NCI-H510A treated with DMSO at 0.1 percent for 48 hours (cell line): ENCODE results near the gene UBE2S.

ENCODE experiments used
- DNase-seq: peaks from one replicate; lab custom pipeline; 2025; lab: John Stamatoyannopoulos, UW

UBE2S gene

DNA sequence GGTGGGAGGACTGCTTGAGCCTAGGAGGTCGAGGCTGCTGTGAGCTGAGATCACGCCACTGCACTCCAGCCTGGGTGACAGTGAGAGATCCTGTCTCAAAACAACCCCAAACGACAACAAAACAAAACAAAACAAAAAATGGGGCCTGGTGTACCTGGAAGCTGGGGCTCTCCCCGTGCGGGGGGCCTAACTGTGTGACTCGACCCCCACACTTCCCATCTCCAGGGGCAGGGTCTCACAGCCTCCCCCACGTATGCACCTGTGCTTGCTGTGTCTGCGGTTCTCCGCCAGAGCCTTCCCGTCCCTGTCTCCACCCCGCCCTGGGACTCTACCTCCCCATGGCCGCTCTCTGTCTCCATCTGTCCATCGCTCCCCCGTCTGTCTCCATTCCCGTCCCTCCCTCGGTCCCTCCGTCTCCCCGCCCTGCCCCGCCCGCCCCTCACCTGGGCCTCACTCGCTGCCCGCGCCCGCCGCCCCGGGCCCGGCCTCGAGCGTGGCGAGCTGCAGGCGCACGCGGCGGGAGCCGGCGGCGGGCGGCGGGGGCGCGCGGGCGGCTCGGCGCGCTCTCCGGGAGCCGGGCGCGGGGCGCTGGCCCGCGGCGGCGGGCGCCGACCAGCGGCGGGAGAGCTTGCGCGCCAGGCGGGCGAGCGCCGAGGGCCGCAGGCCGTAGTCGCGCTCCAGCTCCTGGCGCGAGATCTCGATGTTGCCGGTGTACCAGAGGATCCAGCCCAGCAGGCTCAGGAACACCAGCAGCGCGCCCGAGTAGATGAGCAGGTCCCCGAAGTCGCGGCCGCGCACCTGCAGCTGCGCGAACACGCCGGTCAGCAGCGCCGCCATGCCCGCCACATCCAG lies 24.1 kb downstream of the UBE2S start:
- peak; percentile 54 for DNase-seq

DNA sequence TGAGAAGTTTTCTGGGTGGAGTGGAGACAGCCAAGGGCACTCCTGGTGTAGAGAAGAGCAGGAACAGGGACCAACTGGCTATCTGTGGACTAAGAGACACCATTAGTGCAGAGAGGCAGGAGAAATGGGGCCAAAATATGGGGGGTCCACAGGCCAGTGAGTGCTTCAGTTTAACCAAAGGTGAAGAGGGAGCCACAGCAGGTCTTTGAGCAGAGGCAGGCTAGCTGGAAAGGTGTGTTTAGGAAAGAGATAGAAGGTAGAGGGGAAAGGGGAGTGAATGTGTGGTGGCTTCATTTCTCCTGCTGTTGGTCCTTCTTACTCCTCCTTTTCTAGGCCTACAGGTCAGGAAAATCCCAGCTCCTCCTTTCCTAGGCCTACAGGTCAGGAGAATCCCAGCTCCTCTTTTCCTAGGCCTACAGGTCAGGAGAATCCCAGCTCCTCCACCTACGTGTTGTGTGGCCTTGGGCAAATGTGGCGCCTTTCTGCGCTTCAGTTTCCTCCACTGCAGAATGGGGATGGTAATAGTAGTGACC lies 25.0 kb downstream of the UBE2S start:
- DNase-seq = no peak

DNA sequence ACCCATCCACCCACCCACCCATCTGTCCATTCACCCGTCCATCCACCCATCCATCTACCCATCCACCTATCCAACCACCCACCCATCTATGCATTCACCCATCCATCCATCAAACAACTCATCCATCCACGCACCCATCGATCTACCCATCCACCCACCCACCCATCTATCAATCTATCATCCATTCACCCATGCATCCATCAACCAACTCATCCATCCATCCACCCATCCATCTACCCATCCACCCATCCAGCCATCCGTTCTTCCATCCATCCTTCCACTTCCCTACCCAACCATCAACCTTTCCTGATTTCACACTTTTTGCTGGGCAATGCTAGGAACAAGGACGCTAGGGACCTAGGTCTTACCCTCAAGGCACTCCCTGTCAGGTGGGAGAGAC lies 25.6 kb downstream of the UBE2S start:
- DNase-seq = no peak

DNA sequence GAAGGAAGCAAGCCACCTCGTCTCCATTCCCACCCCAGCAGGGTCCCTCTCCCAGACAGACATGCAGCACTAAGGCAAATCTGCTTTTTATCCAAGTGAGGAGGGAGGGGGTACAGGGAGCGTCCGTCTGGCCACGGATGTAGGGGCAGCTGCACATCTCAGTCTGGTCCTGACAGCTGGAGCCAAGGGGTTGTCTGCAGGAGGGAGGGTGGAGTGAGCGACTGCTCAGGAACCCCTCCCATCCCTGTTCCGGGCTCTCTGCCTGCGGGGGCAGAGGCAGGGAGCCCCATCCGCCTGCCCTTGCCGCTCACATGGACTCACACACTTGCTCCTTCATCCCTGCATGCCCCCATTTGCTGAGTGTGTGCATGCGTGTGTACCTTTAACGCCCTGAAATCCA lies 28.4 kb downstream of the UBE2S start:
- DNase-seq = no peak

DNA sequence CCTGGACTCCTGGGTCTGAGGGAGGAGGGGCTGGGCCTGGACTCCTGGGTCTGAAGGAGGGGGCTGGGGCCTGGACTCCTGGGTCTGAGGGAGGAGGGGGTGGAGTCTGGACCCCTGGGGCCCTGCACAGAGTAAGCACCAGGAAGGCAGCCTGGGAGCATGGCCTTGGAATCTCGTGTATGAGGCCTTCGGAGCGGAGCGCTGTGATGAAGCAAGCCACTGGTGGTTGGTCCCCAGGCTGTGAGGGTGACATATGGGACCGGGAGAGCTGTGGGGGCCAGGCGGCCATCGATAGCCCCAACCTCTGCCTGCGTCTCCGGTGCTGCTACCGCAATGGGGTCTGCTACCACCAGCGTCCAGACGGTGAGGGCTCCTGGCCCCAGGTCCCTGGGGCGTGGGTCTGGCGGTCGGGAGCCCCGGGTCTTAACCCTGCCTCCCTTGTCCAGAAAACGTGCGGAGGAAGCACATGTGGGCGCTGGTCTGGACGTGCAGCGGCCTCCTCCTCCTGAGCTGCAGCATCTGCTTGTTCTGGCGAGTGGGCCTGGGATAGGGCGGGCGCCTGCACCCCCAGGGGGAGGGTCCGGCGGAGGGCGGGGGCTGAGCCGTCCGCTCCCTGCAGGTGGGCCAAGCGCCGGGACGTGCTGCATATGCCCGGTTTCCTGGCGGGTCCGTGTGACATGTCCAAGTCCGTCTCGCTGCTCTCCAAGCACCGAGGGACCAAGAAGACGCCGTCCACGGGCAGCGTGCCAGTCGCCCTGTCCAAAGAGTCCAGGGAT lies 30.0 kb downstream of the UBE2S start:
- DNase-seq = no peak

DNA sequence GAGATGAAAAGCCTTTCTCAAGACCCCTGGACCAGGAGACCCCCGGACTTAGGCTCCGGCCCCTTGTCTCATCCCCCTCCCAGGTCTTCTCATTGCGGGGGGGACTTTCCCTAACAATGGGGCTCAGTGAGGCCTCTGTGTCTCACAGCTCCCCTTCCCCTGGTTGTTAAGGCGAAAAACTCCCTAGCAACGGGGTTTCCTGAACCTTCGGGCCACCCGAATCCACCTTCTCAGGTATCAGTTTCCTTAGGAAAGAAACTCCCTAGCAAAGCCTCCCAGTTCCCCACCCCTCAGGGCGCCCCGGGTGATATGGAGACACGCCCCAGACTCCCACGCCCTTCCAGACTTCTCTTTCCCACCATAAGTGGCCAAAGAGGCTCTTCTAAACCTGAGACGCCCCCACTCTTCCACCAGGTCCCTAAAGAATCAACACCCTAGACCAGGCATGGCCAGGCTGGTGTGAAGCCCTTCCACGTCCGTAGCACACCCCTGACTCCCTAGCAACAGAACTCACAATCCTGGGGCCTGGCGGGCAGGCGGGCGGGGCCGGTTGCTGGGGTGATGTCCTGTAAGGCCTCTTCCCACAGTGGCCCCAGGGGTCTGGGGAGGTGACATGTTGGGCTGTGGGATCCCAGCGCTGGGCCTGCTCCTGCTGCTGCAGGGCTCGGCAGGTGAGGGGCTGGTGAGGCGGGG lies 31.2 kb downstream of the UBE2S start, which contains the start of gene TMEM190:
TSS of gene TMEM190 (plus strand) at position 586 of the 693 bp plus-strand sequence. CDS start at position 614, 28 bp downstream.
- no peak for DNase-seq

DNA sequence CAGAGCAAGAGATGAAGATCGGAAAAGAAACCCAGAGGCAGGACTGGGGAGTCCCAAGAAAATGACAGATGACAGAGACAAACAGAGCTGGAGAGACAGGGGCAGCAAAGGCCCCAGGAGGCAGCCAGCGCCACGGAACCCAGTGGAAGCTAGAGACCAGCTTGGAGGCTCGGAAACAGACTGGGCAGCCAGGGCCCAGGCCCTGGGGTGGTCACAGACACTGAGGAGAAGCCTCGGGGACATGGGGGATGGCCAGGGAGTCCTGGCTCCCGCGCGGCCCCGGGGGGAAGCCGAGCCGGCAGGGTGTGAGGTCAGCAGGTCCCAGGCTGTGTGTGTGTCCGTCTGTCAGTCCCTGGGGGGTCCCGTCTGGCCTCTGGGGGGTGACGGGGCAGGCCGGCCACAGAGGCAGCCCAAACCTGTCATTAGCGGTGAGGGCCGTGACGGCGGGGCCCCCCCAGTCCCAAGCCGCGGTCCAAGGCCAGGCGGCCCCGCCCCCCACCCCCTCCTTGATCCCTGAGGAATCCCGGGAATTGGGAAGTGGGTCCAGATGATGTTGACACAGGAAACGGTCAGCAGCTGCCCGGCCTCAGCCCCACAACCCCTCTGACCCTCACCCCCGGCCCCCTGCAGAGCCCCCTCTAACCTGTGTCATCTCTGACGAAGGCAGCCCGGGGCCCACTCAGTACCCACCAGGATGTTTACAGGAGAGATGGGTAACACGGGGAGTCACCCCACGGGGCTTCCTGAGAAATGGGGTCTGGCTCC lies 33.4 kb downstream of the UBE2S start:
- no peak for DNase-seq

DNA sequence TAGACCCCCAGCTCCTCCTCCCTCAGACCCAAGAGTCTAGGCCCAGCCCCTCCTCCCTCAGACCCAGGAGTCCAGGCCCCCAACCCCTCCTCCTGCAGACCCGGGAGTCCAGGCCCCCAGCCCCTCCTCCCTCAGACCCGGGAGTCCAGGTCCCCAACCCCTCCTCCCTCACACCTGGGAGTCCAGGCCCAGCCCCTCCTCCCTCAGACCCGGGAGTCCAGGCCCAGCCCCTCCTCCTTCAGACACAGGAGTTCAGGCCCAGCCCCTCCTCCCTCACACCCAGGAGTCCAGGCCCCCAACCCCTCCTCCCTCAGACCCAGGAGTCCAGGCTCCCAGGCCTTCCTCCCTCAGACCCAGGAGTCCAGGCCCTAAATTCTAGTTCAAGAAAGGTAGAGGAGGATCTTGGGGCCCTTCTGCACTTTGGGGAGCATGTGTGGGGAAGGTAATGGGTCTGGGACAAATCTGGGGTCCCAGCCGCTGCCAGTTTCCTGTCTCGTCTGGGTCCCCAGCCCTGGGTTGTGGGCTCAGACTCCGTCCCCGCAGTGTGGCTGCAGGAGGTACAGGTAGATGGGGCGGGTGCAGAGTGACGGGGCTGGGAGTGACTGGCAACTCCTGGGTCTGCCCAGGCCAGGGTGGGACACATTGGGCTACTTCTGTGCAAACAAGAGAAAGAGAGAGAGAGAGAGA lies 34.1 kb downstream of the UBE2S start:
- no peak for DNase-seq

DNA sequence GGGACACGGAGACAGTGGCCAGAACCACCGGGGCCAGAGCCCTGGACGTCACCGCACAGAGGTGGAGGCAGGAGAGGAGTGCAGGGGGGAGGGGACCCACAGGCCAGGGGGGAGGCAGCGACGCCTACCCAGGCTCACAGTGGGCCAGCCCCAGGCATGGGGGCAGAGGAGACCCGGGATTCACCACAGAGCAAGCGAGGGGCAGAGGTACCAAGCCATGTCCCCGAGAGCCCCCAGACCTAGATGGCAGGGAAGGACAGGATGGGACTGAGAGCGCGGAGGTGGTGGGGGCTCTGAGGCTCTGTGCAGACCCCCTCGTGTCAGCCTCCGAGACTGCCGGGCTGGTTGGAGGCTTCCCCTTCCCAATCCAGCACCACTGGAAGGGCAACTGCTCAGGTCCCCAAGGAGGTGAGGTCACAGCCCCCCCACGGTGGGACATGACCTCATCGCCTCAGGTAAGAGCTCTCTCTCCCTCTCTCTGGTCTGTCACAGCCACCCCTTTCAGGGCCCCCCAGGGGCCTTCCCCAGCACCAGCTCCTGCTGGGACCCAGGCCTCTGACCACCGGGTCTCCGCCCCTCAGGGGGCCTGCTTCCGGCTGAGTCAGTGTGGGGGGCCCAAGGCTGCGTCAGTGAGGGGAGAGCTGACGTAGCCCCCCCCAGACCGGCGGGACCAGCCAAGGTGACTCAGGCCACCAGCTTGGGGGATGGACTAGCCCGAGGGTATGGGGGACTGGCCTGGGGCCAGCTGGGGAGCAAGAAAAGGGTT lies 35.1 kb downstream of the UBE2S start:
- DNase-seq = no peak

DNA sequence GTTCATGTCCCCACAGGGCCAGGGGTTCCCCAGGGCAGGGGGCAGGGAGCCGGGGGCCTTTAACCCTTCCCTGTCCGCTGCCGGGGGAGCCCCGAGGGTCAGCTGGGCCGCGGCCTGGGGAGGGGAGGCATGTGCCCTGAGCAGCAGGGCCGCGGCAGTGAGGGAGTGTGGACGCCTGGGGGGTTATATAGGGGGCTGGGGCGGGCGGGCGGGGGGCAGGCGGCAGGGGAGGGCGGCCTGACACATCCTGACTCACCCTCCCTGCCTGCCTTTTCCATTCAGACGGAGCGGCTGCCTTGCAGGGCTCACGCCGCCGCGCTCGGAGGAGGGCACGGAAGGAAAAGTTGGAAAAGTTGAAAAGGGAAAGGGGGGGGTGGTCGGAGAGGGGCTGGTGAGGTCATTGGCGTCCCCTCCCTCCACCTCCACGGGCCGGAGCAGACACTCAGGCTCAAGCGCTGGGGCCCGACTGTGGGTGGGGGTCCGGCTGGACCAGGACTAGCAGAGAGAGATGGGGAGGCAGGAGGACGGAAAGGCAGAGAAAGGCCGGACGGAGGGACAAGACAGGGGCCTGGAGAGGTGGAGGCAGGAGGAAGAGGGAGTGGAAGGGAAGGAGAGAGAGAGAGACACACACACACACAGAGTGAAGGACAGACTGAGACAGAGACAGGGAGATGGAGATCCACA lies 37.1 kb downstream of the UBE2S start, which contains the start of gene IL11:
TSS of gene IL11 (minus strand) at position 159 of the 684 bp plus-strand sequence. CDS start at position 6, 153 bp downstream.
- no peak for DNase-seq

DNA sequence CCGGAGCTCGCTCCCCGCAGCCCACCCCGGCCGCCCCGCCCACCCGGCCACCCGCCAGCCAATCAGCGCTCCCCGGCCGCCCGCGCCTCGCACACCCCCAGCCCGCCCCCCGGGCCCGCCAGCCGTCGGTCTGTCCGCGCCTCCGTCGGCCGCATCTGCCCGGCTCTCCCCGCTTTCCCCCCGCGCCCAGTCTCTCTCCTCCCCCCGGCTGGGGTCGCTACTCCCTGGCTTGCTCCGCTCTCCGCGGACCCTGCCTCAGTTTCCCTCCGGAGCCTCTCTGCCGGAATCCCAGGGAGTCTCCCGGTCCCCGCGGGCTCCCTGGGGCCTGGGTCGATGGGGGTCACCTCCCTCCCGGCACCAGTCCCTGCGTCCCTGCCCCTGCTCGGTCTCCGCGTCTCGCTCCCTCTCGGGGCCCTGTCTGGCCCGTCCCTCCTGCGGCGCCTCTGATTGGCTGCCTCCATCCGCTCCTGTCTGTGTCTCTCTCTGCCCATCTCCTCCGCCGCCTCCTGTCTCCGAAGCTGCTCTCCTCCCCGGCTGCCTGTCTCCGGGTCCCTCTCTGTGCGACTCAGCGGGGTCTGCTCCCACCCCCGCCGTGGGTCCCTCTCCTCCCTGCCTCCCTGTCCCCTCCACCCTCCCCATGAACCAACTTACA lies 37.8 kb downstream of the UBE2S start:
- DNase-seq = peak; percentile 30

DNA sequence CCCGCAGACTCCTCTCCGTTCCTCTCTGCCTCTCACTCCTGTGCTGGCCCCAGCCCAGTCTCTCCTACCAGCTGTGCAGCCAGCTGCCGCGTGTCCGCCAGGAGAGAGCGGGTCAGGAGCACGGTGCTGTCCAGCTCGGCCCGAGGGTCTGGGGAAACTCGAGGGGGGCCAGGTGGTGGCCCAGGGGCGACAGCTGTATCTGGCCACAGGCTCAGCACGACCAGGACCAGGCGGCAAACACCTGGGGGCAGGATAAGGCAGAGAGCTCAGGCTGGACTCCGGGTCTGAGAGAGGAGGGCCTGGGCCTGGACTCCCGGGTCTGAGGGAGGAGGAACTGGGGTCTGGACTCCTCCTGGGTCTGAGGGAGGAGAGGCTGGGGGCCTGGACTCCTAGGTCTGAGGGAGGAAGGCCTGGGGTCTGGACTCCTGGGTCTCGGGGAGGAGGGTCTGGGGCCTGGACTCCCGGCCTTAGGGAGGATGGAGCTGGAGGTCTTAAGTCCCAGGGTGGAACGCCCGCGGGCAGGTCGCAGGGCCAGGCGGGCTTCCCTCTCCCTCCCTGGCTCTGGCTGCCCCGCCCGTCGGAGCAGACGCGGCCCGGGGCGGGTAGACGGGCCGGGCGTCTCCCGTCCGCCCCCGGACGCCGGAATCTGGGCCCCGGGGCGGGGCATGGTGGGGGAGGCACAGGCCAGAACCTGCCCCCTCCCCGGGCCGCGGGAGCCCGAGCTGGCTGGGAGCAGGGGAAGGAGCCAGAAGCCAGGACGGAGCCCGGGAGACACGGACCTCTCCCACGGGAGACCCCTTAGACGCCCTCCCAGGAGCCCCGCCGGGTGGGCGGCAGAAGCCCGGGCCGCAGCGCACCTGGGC lies 38.7 kb downstream of the UBE2S start:
- DNase-seq = no peak

DNA sequence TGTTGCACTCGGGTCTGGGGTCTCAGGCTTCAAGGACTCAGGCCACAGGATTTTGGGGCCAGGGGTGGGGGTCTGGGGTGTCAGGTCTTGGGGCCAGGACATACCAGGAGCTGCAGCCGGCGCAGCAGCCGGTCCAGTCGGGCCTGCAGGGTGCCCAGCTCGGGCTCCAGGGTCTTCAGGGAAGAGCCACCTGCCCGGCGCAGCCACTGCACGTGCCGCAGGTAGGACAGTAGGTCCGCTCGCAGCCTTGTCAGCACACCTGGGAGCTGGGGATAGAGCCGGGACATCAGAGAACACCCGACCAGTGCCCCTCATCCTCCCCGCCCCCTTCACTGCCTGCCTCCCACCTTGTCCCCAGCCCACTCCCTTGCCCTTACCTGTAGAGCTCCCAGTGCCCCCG lies 39.5 kb downstream of the UBE2S start:
- no peak for DNase-seq

DNA sequence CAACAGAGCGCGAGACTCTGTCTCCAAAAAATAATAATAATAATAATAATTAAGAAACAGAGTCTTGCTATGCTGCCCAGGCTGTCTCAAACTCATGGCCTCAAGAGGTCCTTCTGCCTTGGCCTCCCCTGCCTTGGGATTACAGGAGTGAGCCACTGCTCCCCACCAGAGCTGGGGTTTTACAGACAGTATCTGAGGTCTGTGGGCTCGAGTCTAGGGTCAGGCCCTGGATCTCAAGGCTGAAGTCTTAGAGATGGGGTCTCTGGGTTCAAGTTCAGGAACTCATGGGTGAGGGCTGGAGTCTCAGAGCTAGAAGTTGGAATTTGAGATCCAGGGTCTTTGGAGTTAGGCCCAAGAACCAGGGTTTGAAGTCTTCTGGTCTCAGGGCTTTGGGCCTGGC lies 40.8 kb downstream of the UBE2S start:
- DNase-seq = no peak

DNA sequence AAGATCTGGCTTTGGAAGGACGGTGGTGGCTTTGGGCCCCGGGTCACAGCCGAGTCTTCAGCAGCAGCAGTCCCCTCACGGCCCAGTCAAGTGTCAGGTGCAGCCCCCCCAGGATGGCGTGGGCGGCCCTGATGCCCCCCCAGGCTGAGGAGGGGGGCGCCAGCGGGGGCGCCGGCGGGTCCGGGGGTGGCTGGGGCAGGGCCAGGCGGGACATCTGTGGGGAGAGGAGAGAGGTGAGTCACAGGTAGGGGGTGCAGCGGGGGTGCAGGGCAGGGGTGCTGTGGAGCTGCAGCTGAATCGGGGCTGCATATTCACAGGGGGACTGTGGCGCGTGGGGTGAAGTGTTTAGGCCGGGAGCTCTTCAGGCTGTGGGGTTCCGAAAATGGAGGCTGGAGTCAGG lies 41.6 kb downstream of the UBE2S start:
- DNase-seq = no peak

DNA sequence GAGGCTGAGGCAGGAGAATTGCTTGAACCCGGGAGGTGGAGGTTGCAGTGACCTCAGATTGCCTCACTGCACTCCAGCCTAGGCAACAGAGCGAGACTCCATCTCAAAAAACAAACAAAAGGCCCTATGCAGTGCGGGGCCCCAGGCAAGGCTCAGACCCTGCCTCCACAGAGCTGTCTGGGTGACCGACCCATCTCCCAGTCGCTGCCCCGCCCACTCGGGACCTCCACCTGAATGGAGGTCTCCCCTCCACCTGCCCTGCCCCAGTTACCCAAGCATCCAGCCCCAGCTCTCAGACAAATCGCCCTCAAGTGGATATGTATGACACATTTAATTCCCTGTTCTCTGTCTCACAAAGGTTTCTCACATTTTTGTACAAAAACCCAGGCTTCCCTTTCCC lies 42.3 kb downstream of the UBE2S start:
- no peak for DNase-seq

DNA sequence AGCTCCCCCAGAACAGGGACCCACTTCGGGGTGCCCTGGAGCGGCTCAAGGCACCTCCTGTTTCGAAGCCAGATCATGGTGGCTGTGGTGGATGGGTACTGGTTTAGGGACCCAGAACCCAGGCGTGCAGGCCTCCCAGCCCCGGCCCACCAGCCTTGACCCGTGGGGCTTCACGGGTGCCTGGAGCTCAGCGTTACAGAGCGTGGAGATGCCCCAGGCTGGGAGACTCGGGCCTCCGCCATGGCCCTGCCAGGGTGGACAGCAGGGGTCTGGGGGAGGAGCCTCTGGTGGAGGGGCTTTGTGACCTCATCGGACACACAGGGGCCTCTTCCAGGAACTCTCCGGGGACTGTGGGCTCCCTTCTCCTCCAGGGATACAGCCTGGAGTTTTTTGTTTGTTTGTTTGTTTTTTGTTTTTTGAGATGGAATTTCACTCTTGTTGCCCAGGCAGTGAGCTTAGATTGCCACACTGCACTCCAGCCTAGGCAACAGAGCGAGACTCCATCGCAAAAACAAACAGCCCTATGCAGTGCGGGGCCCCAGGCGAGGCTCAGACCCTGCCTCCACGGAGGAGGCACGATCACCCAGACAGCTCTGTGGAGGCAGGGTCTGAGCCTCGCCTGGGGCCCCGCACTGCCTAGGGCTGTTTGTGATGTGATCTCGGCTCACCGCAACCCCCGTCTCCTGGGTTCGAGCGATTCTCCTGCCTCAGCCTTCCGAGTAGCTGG lies 44.4 kb downstream of the UBE2S start, which contains the start of gene GARIN5B:
TSS of gene GARIN5B (minus strand) at position 271 of the 727 bp plus-strand sequence. CDS start at position 77, 194 bp downstream.
- no peak for DNase-seq
